Sigmoid colon (tissue), 7 donors: ENCODE results near the gene PPP1CB. TPM values are rescaled to one million over a fixed set of nuclear protein-coding genes. Genes with fewer than 3 reads are reported as not detected.

Experiments used
- DNase-seq: peaks from one replicate; pipeline ENCODE4 v3.0.0-alpha.2; 2019
- H3K27ac ChIP-seq, 4 donors: fragments of 200-600 bp; sonication (generic); one replicate each; pipeline ENCODE4 v1.5.1; 2016 to 2019; ENCODE audit warnings: mild to moderate bottlenecking in 1 of 4
- H3K27me3 ChIP-seq, 3 donors: fragments of 200-600 bp; sonication (generic); one replicate each; pipeline ENCODE4 v1.5.1; 2019; ENCODE audit warnings: mild to moderate bottlenecking in 1 of 3
- H3K36me3 ChIP-seq, 4 donors: fragments of 200-600 bp; sonication (generic); one replicate each; pipeline ENCODE4 v1.5.1; 2016 to 2019
- H3K4me1 ChIP-seq, 4 donors: fragments of 200-600 bp; sonication (generic); one replicate each; pipeline ENCODE4 v1.5.1; 2017 to 2019
- H3K4me3 ChIP-seq, 4 donors: fragments of 200-600 bp; sonication (generic); one replicate each; pipeline ENCODE4 v1.5.1; 2017 to 2019; ENCODE audit warnings: mild to moderate bottlenecking in 2 of 4, moderate library complexity in 1 of 4
- H3K9me3 ChIP-seq, 4 donors: fragments of 200-600 bp in 3 of 4; sonication (generic) in 3 of 4; one replicate each; pipeline versions ENCODE4 v1.5.1 to v1.6.1; 2013 to 2019
- CTCF ChIP-seq, 4 experiments: fragments of 450-650 bp in 3 of 4; fragments of 200-600 bp in 1 of 4; IDR thresholded peaks; one replicate each; pipeline ENCODE4 v1.5.1; 2016 to 2019; ENCODE audit warnings: antibody characterized with exemption in 4 of 4, mild to moderate bottlenecking in 3 of 4, moderate library complexity in 2 of 4
- EP300 ChIP-seq, 4 donors: sonication (generic); formaldehyde crosslinking; IDR thresholded peaks; one replicate each; pipeline ENCODE4 v1.6.1; 2017; ENCODE audit warnings: antibody characterized with exemption in 4 of 4
- POLR2A ChIP-seq, 2 donors: fragments of 450-650 bp; IDR thresholded peaks; one replicate each; pipeline ENCODE4 v1.6.1; 2016; ENCODE audit warnings: antibody characterized with exemption in 2 of 2, mild to moderate bottlenecking in 2 of 2, moderate library complexity in 2 of 2
- POLR2AphosphoS5 ChIP-seq, 4 donors: sonication (generic); formaldehyde crosslinking; IDR thresholded peaks; one replicate each; pipeline ENCODE4 v1.6.1; 2017; ENCODE audit warnings: antibody characterized with exemption in 4 of 4
- WGBS, 2 donors: extraction: QIAGEN DNeasy Blood & Tissue Kit; methylation state at CpG; one replicate each; pipeline ENCODE4 v1.1.7; 2013; 5-methylcytosine and 5-hydroxymethylcytosine counted together
- intact Hi-C: fragments of 100-400 bp; cut with DNase I; formaldehyde crosslinking; loops from one replicate; pipeline ENCODE4 v1.15.1; 2023
- polyA plus RNA-seq, 3 donors: library from polyadenylated mRNA; stranded (reverse); fragments of 200-250 nt; gene quantifications; one replicate each; pipeline ENCODE4 v1.2.3, GENCODE V29; 2013
- total RNA-seq, 4 donors: library from RNA; depleted of rRNA; stranded (reverse); fragments of >200 nt; gene quantifications; one replicate each; pipeline ENCODE4 v1.1.0, GENCODE V29; 2016
- donor health status: healthy with polysubstance abuse.
- donor health status: Bipolar disorder and iron deficiency.
- donor health status: healthy.

PPP1CB gene
- total and polyA plus RNA-seq, 7 donors = 88.7 to 567 (median 446) TPM

- intact Hi-C loops = no loop called here
- Histone ChIP-seq H3K36me3 (no peaks in the 10 kb centered on the region), H3K4me3 (no peak overlapping the region), H3K4me1 (peaks cover 0 to 12% (median 9%) of the 10 kb centered on the region in 4 donors), H3K27me3 (no peaks in the 10 kb centered on the region), H3K27ac (no peak overlapping the region), H3K9me3 (no peaks in the 10 kb centered on the region)
- WGBS, 2 donors = 93% methylated on average over 7 of the region's 7 CpGs
- TF ChIP-seq CTCF (IDR thresholded peaks at IDR 0.05) (no peak), POLR2A (IDR thresholded peaks at IDR 0.05) (no peak), POLR2AphosphoS5 (IDR thresholded peaks at IDR 0.05) (no peak)
- DNase-seq = no peak
Measured at GRCh38 chr2:28721601-28722191, 29.9 kb upstream of the PPP1CB start.

GRCh38 chr2:28725021-28725711, 26.5 kb upstream of the PPP1CB start:
- WGBS, 2 donors = 93 to 94% methylated on average over 8 of the region's 8 CpGs
- H3K9me3 ChIP-seq = no peaks in the 10 kb centered on the region
- TF ChIP-seq CTCF (IDR thresholded peaks at IDR 0.05) (no peak), POLR2A (IDR thresholded peaks at IDR 0.05) (no peak), POLR2AphosphoS5 (IDR thresholded peaks at IDR 0.05) (no peak), EP300 (IDR thresholded peaks at IDR 0.05) (no peak)
- no peak overlapping the region for H3K27ac ChIP-seq
- no peaks in the 10 kb centered on the region for H3K27me3 ChIP-seq
- no peak overlapping the region for H3K4me3 ChIP-seq
- no peak for DNase-seq
- peaks cover 0 to 8% (median 0%) of the 10 kb centered on the region in 4 donors for H3K4me1 ChIP-seq
- intact Hi-C loops = no loop called here
- no peaks in the 10 kb centered on the region for H3K36me3 ChIP-seq

- H3K27ac ChIP-seq = no peak overlapping the region
- whole genome bisulfite sequencing, 2 donors = 97% methylated on average over 4 of the region's 4 CpGs
- H3K27me3 ChIP-seq = no peaks in the 10 kb centered on the region
- H3K4me3 ChIP-seq = no peak overlapping the region
- peaks cover 0 to 8% (median 0%) of the 10 kb centered on the region in 4 donors for H3K4me1 ChIP-seq
- no peak for TF ChIP-seq CTCF (IDR thresholded peaks at IDR 0.05)
- no peak for TF ChIP-seq POLR2A (IDR thresholded peaks at IDR 0.05)
- TF ChIP-seq POLR2AphosphoS5 (IDR thresholded peaks at IDR 0.05) = no peak
- TF ChIP-seq EP300 (IDR thresholded peaks at IDR 0.05) = no peak
- no peak for DNase-seq
- H3K9me3 ChIP-seq = no peaks in the 10 kb centered on the region
- H3K36me3 ChIP-seq = no peaks in the 10 kb centered on the region
- intact Hi-C loops = no loop called here
Measured at GRCh38 chr2:28726177-28726576, 25.5 kb upstream of the PPP1CB start.

- DNase-seq = no peak
- H3K4me1 ChIP-seq = peaks cover 0 to 8% (median 0%) of the 10 kb centered on the region in 4 donors
- TF ChIP-seq POLR2AphosphoS5 (IDR thresholded peaks at IDR 0.05) (no peak), CTCF (IDR thresholded peaks at IDR 0.05) (no peak), POLR2A (IDR thresholded peaks at IDR 0.05) (no peak), EP300 (IDR thresholded peaks at IDR 0.05) (no peak)
- no peaks in the 10 kb centered on the region for H3K27me3 ChIP-seq
- no peak overlapping the region for H3K27ac ChIP-seq
- intact Hi-C loops = no loop called here
- no peak overlapping the region for H3K4me3 ChIP-seq
- H3K9me3 ChIP-seq = no peaks in the 10 kb centered on the region
- H3K36me3 ChIP-seq = no peaks in the 10 kb centered on the region
Measured at GRCh38 chr2:28729698-28730097, 21.9 kb upstream of the PPP1CB start.
